Fibroblast of skin of right biceps (primary cell): ENCODE measurements around the gene SELENOI.
A peak's percentile ranks its signal among the peaks of the same experiment; 100 is the strongest.
"Not testable (repeated sequence)": the region's sequence is repeated elsewhere in the genome, so short reads cannot be mapped to it uniquely, and the experiment has no call there.

ENCODE experiments used
- DNase-seq: peaks from one replicate; pipeline ENCODE4 v3.0.0-alpha.2; 2013

Gene SELENOI, protein sequence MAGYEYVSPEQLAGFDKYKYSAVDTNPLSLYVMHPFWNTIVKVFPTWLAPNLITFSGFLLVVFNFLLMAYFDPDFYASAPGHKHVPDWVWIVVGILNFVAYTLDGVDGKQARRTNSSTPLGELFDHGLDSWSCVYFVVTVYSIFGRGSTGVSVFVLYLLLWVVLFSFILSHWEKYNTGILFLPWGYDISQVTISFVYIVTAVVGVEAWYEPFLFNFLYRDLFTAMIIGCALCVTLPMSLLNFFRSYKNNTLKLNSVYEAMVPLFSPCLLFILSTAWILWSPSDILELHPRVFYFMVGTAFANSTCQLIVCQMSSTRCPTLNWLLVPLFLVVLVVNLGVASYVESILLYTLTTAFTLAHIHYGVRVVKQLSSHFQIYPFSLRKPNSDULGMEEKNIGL

DNA sequence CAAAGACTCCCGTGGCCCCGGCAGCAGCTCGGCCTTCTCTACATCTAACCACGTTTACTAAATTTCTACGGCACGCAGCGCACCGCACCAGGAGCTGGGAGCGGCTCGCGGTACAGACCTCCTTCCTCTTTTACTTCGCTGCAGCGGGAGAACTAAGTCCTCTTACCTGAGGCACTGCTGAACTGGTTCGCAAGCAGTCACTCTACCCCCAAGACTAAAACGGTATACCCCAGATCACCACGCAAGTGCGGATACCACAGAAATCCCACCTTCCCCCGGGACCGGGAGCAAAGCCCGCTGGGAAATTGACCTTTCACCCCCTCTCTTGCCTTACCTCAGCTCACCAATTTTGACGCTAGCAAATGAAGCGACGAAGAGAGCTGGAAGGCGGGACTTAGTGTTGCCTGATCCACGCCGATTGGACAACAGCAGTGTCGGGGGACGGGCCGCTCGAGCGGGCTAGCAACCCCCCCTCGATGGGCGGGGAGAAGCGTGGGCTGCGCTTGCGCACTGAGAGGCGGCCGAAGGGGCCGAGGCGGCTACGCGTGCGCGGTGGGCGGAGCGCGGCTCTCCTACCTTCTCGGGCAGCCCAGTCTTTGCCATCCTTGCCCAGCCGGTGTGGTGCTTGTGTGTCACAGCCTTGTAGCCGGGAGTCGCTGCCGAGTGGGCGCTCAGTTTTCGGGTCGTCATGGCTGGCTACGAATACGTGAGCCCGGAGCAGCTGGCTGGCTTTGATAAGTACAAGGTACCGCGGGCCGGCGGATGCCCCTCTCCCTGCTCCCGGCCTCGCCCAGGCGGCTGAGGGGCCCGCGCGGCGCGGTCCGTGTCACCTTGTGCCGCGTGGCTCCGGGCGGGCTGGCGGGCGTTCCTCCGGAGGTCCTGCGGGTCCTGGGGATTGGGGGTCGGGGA lies at the start of gene SELENOI:
Gene SELENOI (plus strand): TSS at position 599 of the 909 bp plus-strand sequence. CDS start 90 bp downstream, at position 689.
- DNase-seq: peak; percentile 99

DNA sequence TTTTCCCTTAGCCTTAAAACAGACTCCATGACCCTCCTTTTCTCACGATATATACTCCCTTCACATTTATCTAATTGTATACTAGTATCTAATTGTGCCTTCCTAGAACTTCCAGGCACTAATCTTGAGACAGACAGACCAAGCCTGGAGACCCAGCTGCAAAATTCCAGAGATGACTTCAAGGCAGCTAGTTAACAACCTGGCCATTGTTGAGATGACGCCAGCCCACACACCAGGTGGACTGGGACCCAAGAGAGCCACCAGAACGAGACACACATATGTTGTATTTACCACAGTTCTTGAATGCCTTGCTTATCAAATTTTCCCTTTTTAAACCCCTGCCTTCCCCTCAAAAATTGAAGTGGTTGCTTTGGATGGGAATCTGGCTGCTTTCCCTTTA lies 48.9 kb upstream of the SELENOI start:
- DNase-seq: no peak

DNA sequence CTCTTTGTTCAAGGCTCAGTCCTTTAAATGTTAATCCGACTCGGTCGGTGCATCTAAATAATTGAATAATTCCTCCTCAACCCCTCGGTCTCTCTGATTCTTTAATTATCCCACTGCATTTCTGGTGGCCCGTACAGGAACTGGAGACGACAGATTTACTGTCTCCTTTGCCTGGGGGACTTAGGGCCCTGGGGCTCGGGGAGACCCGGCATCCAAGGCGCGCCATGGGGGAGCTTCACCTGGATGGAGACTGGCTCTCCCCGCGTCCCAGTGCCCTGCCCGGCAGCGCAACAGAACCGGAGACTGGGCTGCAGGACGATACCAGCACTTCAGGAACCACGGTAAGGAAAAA lies 47.7 kb upstream of the SELENOI start:
- DNase-seq: no peak

DNA sequence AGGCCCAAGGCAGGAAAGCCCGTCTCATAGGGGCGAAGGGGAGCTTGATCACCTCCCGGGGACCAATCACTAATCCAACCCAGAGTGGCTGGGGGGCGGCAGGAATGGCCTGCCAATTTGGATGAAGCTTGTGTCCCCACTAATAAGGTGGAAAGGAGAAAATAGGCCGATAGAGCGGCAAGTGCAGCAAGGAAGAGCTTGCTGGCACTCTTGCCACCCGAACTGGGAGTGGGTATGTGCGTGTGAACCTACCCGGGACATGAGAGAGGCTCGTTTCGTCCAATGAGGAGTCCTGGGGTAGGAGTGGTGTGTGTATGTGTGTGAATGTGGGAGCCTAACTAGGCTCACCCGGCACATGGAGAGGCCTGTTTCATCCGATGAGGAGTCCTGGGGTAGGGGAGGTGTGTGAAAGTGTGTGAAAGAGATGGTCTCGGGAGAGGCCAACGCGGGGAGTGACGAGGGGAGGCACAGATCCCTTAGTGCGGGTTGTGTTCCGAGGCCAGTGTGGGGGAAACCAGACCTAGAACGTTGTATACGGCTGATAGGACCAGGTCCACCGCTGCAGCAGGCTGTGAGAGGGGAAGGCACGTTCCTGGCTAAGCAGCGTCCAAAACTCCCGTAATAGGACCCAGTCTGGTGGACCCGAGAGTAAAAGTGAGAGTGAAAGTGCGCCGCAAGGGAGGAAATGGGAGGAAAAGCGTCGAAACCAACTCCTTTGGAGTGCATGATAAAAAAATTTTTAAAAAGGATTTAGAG lies 47.1 kb upstream of the SELENOI start:
- DNase-seq: peak; percentile 48

DNA sequence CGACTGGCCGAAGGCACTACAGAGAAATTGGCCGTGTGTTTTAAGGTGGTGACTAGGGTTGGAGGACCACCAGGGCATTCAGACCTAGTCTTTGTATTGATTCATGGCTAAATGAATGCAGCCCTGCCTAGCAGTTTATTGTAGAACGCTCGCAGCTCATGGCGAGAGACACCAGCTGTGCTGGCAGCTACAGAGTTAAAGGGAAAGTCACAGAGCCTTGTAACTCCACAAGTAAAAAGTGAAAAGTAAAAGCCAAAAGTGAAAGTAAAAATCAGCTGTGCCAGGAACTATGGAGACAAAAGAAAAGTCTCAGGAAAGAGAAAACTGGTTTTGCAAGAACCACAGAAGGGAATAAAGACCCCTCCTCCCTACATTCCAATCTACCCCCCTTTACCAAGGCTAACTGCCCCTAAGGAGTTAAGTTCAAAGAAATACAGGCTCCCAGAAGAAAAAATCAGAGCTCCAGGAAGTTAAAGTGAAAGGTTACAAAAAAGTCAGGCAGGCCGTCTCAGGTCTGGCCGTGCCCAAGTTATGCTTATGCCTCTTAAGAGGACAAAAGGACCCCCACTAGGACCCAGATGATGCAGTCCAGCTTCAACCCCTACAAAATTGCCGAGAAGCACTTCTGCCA lies 46.4 kb upstream of the SELENOI start:
- DNase-seq: peak; percentile 62

DNA sequence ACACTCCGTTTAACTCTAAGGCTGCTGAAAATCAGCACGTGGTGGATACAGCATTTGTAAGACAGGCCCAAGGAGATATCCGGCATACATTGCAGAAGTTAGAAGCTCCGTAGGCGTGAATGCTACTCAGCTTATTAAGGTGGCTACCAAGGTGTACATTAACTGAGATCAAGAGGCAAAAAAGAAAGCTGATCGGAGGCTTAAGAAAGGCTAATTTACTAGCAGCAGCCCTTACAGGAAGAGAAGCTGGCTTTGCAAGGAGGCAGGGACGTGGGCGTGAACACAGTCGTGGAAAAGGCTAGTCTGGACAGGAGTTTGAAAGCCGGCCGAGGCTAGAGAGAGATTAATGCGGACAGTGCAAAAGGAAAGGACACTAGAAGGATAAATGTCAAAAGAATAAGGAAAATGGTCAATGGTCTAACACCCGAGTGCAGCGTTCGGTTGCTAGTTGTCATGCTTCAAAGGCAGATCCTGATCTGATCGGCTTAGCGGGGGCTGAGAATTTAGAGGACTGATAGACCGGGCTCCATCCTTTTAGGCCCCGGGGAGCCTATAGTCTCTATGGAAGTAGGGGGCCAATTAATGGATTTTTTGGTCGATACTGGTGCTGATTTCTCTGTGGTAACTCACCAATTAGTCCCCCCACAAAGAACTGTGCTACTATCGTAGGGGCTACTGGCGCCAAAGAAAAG lies 45.6 kb upstream of the SELENOI start:
- no peak for DNase-seq

DNA sequence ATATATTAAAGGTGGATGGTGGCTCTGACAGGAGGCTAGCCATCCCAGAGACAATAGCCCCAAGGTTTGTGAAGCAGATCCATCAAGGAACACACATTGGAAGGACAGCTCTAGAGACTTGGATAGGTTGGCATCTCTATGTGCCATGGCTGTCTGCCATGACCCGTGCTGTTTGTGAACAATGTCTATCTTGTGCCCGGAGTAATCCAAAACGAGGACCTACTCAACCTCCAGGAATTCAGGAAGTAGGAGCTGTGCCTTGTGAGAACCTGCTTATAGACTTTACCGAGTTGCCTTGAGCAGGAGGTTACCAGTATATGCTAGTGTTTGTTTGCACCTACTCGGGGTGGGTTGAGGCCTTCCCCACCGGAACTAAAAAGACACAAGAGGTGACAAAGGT lies 43.1 kb upstream of the SELENOI start:
- no peak for DNase-seq

DNA sequence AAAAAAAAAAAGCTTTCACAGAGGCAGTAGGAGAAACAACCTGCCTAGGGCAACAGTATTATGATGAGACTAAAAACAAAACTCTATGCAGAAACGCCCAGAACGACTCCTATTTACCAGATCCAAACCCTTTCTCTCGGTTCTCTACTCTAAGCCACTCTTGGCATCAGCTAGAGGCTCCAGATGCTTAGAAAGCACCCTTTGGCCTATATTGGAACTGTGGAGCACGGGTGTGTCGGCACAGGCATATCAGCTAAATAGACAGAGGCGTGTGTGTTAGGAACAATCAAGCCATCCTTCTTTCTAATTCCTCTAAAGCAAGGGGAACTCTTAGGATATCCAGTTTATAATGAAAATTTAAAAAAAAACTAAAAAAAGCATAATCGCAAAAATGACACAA lies 40.8 kb upstream of the SELENOI start:
- DNase-seq: not testable (repeated sequence)

DNA sequence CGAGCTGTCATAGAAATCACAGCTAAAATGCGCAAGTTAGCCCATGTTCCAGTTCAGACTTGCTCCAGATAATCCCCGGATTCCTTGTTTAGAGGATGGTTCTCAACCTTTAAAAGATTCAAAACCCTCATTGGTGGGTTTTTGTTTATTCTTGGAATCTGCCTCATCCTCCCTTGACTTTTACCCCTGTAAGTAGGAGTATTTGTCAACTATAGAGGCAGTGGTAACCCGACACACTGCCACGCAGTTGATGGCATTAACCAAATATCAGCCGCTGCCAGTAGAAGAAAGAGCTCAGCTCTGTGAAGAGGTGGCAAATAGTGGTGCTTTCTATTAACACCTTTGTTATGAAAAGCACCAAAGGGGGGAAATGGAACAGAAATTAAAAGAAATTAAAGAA lies 40.4 kb upstream of the SELENOI start:
- DNase-seq: no peak

DNA sequence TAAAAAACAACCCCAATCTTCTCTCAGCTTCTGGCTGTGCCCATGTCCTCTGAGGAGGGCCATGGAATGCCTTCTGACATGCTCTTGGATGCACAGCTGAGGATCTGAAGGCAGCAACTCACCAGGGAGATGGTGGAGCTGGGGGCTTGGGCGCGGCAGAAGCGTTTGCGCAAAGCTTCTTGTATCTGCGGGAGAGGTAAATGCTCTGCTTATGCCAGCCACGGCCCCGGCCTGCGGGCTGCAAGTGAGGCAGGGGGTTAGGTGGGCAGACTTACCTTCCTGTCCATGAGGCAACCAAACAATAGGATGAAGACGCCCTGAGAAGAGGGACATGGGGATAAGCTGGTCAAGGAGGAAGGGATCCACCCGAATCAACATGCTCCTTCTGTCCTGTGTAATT lies 36.0 kb upstream of the SELENOI start:
- no peak for DNase-seq

DNA sequence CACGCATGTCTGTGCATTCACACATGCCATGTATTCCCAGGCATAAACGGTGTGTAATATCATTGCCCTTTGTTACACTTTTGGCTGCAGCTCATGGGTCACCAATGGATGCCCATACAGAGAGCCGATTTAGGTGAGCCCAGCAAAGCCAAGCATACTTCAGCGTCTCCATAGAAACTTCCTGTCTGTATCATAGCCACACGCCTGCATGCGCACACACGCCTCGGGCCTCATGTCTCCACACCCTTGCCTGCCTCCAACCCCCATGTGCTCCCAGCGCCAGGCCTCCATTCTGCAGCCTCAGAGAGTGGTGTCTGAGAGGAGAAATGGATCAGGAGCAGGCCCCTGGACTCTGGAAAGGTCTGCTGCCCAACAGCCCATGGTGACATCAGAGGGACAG lies 33.5 kb upstream of the SELENOI start:
- no peak for DNase-seq

DNA sequence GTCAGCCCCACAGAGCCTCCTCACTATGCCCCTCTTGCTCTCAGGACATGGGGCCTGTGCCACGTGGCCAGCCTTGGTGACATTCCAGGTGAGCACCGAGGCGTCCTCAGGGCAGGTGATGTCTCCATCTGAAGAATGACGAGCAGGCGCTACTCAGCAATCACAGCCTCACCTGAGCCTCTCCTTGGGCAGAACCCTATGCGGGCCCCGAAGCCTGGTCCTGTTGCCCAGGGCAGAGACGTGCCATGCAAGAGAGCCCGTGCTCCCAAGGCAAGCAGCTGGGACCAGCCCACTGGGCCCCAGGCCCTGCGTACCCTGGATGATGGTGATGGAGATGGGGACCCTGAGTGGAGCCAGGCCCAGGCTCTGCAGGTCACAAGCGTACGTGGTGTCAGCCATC lies 32.5 kb upstream of the SELENOI start:
- DNase-seq: no peak

DNA sequence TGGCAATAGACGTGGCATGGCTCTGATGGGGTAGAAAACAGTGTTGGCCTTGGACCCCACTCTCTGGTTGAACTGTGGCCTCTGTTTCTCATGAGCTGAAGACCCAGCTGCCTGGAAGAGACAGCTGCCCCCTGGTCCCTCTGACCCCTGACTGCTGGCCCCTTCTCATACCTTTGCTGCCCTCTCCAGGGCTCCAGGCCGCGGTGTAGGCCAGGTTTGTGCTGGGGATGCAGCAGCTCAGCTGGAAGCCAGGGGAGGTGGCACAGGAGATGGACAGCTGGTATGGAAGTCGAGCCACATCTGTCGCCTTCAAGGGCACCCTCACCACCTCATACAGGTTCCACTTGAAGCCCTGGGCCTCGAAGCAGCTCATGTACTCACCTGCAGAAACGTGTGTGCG lies 31.7 kb upstream of the SELENOI start:
- DNase-seq: no peak

DNA sequence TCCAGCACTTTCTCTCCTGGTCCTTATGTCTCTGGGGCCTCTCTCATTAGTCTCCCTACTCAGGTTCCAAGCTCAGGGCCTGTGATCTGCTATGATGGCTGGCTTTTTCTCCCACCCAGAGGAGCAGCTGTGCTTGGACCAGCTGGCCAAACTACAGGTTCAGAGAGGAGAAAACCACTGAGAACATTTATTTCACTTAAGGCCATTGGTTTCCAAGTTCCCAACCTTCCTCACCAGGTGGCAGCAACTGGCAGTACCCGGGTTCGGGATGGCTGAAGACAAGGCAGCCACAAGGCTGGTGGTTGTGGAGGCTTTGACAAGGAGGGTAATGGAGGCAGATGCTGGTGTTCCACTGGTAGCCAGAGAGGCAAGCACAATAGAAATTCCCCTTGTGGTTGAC lies 29.9 kb upstream of the SELENOI start:
- DNase-seq: no peak

DNA sequence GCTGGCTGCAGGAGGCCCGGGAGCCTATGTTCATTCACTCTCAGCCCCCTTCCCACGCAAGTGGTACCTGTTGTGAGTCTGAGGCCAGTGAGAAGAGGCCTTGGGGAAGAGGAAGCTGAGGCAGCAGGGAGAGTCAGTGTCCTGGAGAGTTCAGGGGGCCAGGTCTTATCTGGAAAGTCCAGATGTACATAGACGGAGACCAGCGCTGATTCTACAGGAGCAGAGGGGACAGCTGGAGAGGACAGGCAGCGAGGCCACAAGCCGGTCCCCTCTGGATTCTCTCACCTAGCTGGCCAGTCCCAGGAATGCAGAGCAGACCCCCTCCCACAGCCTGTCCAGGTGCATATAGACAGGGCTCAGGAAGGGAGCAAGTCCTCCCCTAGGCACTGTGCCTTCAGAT lies 29.1 kb upstream of the SELENOI start:
- no peak for DNase-seq

DNA sequence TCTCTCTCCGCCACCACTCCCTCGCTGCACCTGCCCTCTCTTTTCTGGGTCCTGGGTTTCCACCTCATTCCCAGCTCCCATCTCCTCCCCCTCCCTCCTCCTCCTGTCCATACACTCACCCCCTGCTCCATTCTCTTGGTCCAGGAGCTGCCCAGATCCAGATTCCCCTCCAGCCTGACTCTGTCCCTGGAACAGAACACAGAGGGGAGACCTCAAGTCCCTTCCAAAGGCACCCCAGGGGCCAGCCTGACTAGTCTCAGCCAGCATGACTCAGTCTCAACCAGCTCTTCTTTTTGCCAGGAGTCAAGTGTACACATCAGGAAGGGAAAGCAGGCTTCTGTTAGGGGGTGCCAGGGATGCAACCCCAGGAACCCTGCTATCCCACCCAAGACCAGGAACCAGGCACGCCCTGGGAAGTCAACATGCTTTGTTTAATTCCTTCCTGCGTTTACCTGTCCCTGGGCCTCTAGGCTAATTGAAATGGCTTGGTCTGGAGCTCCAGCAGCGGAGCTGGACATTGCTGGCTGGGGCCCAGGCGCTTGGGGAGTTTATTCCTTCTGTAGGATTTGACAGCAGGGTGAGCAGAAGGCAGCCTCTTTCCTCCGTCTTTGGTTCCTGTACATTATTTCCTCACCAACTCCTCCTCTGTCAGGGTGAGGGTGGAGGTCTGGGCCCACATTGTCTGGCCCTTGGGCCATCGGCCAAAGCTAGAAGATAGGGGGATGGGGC lies 28.4 kb upstream of the SELENOI start:
- no peak for DNase-seq

DNA sequence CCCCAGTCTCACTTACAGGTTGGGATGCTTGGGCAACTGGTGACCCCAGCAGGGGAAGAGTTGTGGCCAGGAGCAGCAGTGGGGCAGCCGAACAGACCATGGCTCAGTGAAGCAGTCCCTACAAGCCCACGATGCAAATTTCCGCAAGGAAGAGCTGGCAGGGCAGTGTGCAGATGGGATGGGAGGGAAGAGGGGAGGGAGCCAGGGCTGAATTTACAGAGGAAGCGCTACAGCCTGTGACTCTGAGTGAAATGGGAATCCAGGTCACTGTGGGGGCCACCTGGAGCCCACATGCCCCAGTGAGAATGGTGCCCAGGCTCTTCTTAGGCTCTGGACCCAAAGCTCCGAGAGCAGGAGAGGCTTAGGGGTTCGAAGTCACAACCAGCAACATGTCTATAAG lies 27.0 kb upstream of the SELENOI start:
- no peak for DNase-seq

DNA sequence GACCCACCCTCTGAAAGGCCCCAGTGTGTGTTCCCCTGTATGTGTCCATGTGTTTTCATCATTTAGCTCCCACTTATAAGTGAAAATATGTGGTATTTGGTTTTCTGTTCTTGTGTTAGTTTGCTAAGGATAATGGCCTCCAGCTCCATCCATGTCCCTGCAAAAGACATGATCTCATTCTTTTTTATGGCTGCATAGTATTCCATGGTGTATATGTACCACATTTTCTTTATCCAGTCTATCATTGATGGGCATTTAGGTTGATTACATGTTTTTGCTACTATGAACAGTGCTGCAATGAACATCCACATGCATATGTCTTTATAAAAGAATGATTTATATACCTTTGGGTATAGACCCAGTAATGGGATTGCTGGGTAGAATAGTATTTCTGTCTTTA lies 21.5 kb upstream of the SELENOI start:
- DNase-seq: not testable (repeated sequence)

DNA sequence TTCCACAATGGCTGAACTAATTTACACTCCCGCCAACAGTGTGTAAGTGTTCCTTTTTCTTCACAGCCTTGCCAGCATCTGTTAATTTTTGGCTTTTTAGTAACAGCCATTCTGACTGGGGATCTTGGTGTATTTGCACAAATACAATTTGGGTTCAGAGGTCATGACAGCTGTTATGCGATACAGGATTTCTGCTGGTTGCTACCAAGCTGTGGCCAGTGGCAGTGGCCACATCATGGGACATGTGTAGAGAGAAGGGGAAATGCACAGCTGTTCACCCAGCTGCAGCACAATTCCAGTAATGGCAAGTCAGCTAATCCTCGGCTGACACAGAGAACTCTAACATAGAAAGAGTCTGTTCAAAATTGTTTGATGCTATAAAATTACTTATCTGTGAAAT lies 21.0 kb upstream of the SELENOI start:
- DNase-seq: no peak

DNA sequence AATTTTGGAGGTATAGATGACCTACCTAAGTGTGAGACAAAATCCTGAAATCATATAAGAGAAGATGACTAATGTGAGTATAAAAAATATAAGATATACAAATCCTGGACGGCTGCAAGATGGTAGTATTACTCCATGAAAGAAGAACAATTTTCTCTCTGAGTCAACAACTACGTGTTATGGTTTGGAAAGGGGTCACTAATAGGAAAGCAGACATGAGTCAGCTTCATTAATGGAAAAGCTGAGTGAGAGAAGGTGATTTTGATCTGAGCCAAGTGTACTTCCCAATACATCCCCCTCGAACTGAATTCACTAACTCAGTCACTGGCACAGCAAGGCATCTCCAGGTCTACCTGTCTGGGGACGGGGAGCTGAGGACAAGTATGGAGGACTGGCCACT lies 20.1 kb upstream of the SELENOI start:
- DNase-seq: peak; percentile 34

DNA sequence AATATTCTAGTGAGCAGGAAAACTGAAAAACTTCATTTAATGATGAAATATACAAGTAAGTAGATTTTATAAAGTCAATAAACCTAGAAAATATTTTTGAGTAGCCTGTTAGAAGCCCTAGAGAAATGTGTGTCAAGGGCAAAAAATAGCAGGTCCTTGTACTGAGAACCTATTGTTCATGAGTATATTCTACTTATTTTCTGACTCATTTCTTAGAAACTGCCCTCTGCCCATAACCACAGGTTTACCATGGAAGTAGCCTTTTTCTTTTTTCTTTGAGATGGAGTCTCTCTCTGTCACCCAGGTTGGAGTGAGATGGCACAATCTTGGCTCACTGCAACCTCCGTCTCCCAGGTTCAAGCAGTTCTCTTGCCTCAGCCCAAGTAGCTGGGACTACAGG lies 19.4 kb upstream of the SELENOI start:
- no peak for DNase-seq
